Measurements from ENCODE around the gene CAMK2B.

The CAMK2B gene

GRCh38 chr7:44286618-44287487 lies 38.5 kb downstream of the CAMK2B start:
- DNase-seq: no peak

GRCh38 chr7:44286182-44286617 lies 39.2 kb downstream of the CAMK2B start:
- no peak for DNase-seq

- no peak for DNase-seq
These were observed 39.8 kb downstream of the CAMK2B start for GRCh38 chr7:44285561-44285960.

- DNase-seq: no peak
These were observed 40.4 kb downstream of the CAMK2B start for GRCh38 chr7:44284881-44285541.

- no peak for DNase-seq
These were observed 41.2 kb downstream of the CAMK2B start for GRCh38 chr7:44284216-44284615.

GRCh38 chr7:44283381-44284211 lies 41.8 kb downstream of the CAMK2B start:
- no peak for DNase-seq

GRCh38 chr7:44282601-44283171 lies 42.7 kb downstream of the CAMK2B start:
- no peak for DNase-seq

- no peak for DNase-seq
These were observed 43.4 kb downstream of the CAMK2B start for GRCh38 chr7:44281811-44282600.

- no peak for DNase-seq
These were observed 44.2 kb downstream of the CAMK2B start for GRCh38 chr7:44280993-44281721.

- DNase-seq: no peak
These were observed 44.8 kb downstream of the CAMK2B start for GRCh38 chr7:44280636-44280992.

- DNase-seq: no peak
These were observed 45.5 kb downstream of the CAMK2B start for GRCh38 chr7:44279731-44280505.

GRCh38 chr7:44279286-44279685 lies 46.1 kb downstream of the CAMK2B start:
- DNase-seq: no peak

- no peak for DNase-seq
These were observed 46.8 kb downstream of the CAMK2B start for GRCh38 chr7:44278451-44279161.

- no peak for DNase-seq
These were observed 47.5 kb downstream of the CAMK2B start for GRCh38 chr7:44277851-44278250.

GRCh38 chr7:44277391-44277790 lies 48.0 kb downstream of the CAMK2B start:
- no peak for DNase-seq

GRCh38 chr7:44276571-44277221 lies 48.7 kb downstream of the CAMK2B start:
- no peak for DNase-seq

- no peak for DNase-seq
These were observed 49.3 kb downstream of the CAMK2B start for GRCh38 chr7:44275957-44276570.

- no peak for DNase-seq
These were observed 50.2 kb downstream of the CAMK2B start for GRCh38 chr7:44275146-44275545.

- no peak for DNase-seq
These were observed 50.8 kb downstream of the CAMK2B start for GRCh38 chr7:44274623-44274975.

All from CD4-positive, alpha-beta T cell treated with Interleukin-21 for 1 hour (primary cell).